Heart left ventricle (tissue), 16 donors: ENCODE results near the gene BROX. TPM values are rescaled to one million over a fixed set of nuclear protein-coding genes. Genes with fewer than 3 reads are reported as not detected.
A peak's percentile ranks its signal among the peaks of the same experiment; 100 is the strongest.

Experiments used
- ATAC-seq, 4 donors: fragments of 200-7000 bp; cut with Tn5 transposase; one replicate each; pipeline ENCODE4 v1.9.1; 2020 to 2022; ENCODE audit warnings: moderate library complexity in 4 of 4, mild to moderate bottlenecking in 3 of 4, moderate number of reproducible peaks in 1 of 4
- DNase-seq, 5 donors: peaks; one replicate each; pipeline ENCODE4 v3.0.0-alpha.2; 2020
- H3K27ac ChIP-seq, 12 donors: fragments of 200-600 bp; sonication (generic) in 4 of 12; one replicate each; pipeline versions ENCODE4 v1.5.0 to v1.8.0; 2016 to 2022; ENCODE audit warnings: mild to moderate bottlenecking in 2 of 12
- H3K27me3 ChIP-seq, 9 donors: fragments of 200-600 bp; sonication (generic) in 2 of 9; one replicate each; pipeline versions ENCODE4 v1.5.1 to v1.8.0; 2016 to 2022; ENCODE audit warnings: mild to moderate bottlenecking in 3 of 9
- H3K36me3 ChIP-seq, 9 donors: fragments of 200-600 bp; sonication (generic) in 2 of 9; one replicate each; pipeline versions ENCODE4 v1.5.0 to v1.8.0; 2018 to 2022; ENCODE audit warnings: mild to moderate bottlenecking in 2 of 9
- H3K4me1 ChIP-seq, 12 donors: fragments of 200-600 bp; sonication (generic) in 4 of 12; one replicate each; pipeline versions ENCODE4 v1.5.0 to v1.8.0; 2016 to 2022; ENCODE audit warnings: mild to moderate bottlenecking in 3 of 12
- H3K4me3 ChIP-seq, 12 donors: fragments of 200-600 bp; sonication (generic) in 4 of 12; one replicate each; pipeline versions ENCODE4 v1.5.0 to v1.8.0; 2017 to 2022; ENCODE audit warnings: mild to moderate bottlenecking in 9 of 12, moderate library complexity in 4 of 12
- H3K9me3 ChIP-seq, 12 donors: fragments of 200-600 bp; sonication (generic) in 4 of 12; one replicate each; pipeline versions ENCODE4 v1.5.0 to v1.8.0; 2016 to 2022; ENCODE audit warnings: mild to moderate bottlenecking in 1 of 12
- CTCF ChIP-seq, 12 donors: fragments of 200-600 bp; sonication (generic) in 4 of 12; IDR thresholded peaks; one replicate each; pipeline versions ENCODE4 v1.5.0 to v1.8.0; 2018 to 2022; ENCODE audit warnings: antibody characterized with exemption in 12 of 12, mild to moderate bottlenecking in 5 of 12
- POLR2A ChIP-seq, 2 donors: fragments of 450-650 bp; IDR thresholded peaks; one replicate each; pipeline ENCODE4 v1.6.1; 2017; ENCODE audit warnings: antibody characterized with exemption in 2 of 2, mild to moderate bottlenecking in 2 of 2, moderate library complexity in 2 of 2
- WGBS, 4 donors: extraction: QIAGEN DNeasy Blood & Tissue Kit in 2 of 4; methylation state at CpG; one replicate each; pipeline versions ENCODE4 v1.1.5 to v1.1.7; 2013 to 2018; 5-methylcytosine and 5-hydroxymethylcytosine counted together
- intact Hi-C, 10 donors: fragments of 100-400 bp; cut with DNase I; formaldehyde crosslinking; loops; one replicate each; pipeline versions ENCODE4 v1.11.1 to v1.14.2; 2022
- polyA plus RNA-seq, 2 donors: library from polyadenylated mRNA; stranded (reverse); fragments of 200-250 nt; gene quantifications; one replicate each; pipeline ENCODE4 v1.2.3, GENCODE V29; 2013
- total RNA-seq, 9 donors: library from RNA; depleted of rRNA in 2 of 9; stranded (reverse); fragments of >200 nt in 2 of 9; fragmentation: NEBNext Ultra II Directional in 3 of 9; extraction: Animal tissue kit (Norgen Biotek cat#: 25700) in 3 of 9; gene quantifications; one replicate each; pipeline versions ENCODE4 v1.1.0 to v1.2.4, GENCODE V29; 2016 to 2023
- donor health status: ischemic (EF 13 %, LVEDD 7.1; RV severe dilation, severe dysfunction).
- donor health status: healthy with polysubstance abuse.
- donor health status: DM: no; HTN: yes; CAD: no.
- donor health status: DM: no; HTN: no; CAD: no.
- donor health status: ischemic (EF 25% LVEDD 6.9; RV normal size, moderate dysfunction).
- donor health status: ischemic (EF 25% LVEDD 5.7; RV mildly dilated, moderate dysfunction).
- donor health status: healthy.
- donor health status: DM: yes; HTN: yes; CAD: no.
- donor health status: ischemic (EF 35%, LVEDD 5.7; RV mildly dilated, moderate dysfunction).
- donor health status: nonischemic (EF 11% LVEDD 7.7; RV severe dilation, severe dysfunction).
- donor health status: DM: yes; HTN: yes; CAD: no.
- donor health status: PGD.
- donor health status: ischemic (EF 29% LVEDD 5.4; RV normal size, mild dysfunction).
- donor health status: nonischemic (EF 23%, LVEDD 6.1; RV moderate dilation, normal function).

The BROX gene
- total and polyA plus RNA-seq, 11 donors: 10.1 to 51.1 (median 33.0) TPM

DNA sequence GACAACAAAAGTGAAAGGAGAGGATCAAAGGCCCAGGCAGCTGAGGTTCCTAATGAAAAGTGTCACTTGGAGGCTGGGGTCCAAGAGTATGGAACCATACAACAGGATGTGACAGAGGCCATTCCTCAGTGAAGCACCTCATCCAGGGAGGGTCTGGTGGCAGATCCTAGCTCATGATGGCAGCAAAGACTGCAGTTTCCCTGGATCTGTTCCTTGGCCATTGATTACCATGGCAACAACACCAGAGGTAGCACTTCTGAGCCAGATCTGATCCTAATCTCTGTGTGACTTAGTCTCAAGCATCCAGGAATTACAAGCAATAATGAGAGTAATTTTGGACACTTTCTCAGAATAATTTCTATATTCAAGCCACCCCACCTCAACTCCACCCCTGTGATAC, 37.6 kb downstream of the BROX start:
- Histone ChIP-seq H3K9me3 (no peaks in the 10 kb centered on the region), H3K4me1 (peaks cover 0 to 10% (median 0%) of the 10 kb centered on the region in 12 donors), H3K36me3 (no peaks in the 10 kb centered on the region), H3K27me3 (no peaks in the 10 kb centered on the region), H3K4me3 (no peak overlapping the region), H3K27ac (no peak overlapping the region)
- no peak for ATAC-seq
- TF ChIP-seq POLR2A (IDR thresholded peaks at IDR 0.05) (no peak), CTCF (IDR thresholded peaks at IDR 0.05) (peak in 1 of 12 donors; percentile 8)
- DNase-seq: no peak
- intact Hi-C loops: no loop called here

DNA sequence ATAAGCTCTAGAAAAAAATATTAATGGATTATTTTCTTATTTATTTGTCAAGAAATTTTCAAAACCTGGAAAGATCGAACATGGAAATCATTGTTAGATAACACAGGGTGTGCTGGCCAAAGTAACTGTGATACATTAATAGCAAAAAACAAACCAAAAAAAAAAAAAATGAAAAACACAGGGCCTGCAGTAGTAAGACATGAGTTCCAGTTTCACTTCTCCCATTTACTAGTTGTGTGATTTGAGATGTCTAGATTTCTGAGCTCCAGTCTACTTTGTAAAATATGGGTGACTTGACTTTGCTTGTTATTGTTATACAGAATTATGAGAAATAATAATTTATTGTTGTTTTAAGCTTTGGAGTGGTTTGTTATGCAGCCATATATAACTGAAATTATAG, 38.3 kb downstream of the BROX start:
- TF ChIP-seq CTCF (IDR thresholded peaks at IDR 0.05) (no peak), POLR2A (IDR thresholded peaks at IDR 0.05) (no peak)

DNA sequence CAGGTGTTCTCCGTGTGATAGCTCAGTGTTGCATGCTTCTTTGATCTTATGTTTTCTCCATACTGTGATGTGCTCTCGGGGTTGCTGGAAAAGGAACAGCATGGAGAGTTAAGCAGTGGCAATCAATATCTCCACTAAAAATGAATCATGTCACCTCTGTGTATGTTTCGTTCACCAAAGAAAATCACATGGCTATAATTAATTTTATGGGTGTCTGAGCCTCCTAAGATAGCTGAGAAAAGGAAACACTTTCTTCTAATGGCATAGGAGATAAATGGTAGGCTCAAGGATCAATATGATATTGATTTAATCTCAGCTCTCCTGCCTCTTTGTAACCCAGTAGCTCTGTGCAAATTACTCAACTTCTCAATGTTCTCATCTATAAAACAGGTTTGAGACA, 38.9 kb downstream of the BROX start:
- Histone ChIP-seq H3K27me3 (no peaks in the 10 kb centered on the region), H3K36me3 (no peaks in the 10 kb centered on the region), H3K4me1 (peaks cover 0 to 12% (median 0%) of the 10 kb centered on the region in 12 donors), H3K27ac (peak overlapping the region in 1 of 12 donors; percentile 27), H3K4me3 (no peak overlapping the region), H3K9me3 (no peaks in the 10 kb centered on the region)
- intact Hi-C loops: no loop called here
- 87 to 95% (median 90%) methylated on average over 3 of the region's 3 CpGs for WGBS, 4 donors
- no peak for TF ChIP-seq POLR2A (IDR thresholded peaks at IDR 0.05)
- TF ChIP-seq CTCF (IDR thresholded peaks at IDR 0.05): no peak
- ATAC-seq (no peak), DNase-seq (no peak)

More for the DNA sequence above, 38.3 kb downstream of the BROX start:
- H3K9me3 ChIP-seq: no peaks in the 10 kb centered on the region
- no peak overlapping the region for H3K4me3 ChIP-seq
- peak overlapping the region in 1 of 12 donors; percentile 27 for H3K27ac ChIP-seq
- ATAC-seq (no peak), DNase-seq (no peak)
- intact Hi-C loops: no loop called here
- peaks cover 0 to 12% (median 0%) of the 10 kb centered on the region in 12 donors for H3K4me1 ChIP-seq
- H3K27me3 ChIP-seq: no peaks in the 10 kb centered on the region
- no peaks in the 10 kb centered on the region for H3K36me3 ChIP-seq
- WGBS, 4 donors: 89 to 97% (median 95%) methylated on average over 1 of the region's 1 CpG

- H3K36me3 ChIP-seq: no peaks in the 10 kb centered on the region
- H3K4me1 ChIP-seq: peaks cover 0 to 16% (median 0%) of the 10 kb centered on the region in 12 donors
- ATAC-seq: peak; percentile 55 to 85 (median 80)
- DNase-seq: peak; percentile 25 to 72 (median 52)
- no peak overlapping the region for H3K4me3 ChIP-seq
- peak overlapping the region in 1 of 12 donors; percentile 55 for H3K27ac ChIP-seq
- 73 to 81% (median 77%) methylated on average over 10 of the region's 10 CpGs for WGBS, 4 donors
- intact Hi-C loops: no loop called here
- no peaks in the 10 kb centered on the region for H3K9me3 ChIP-seq
- no peak for TF ChIP-seq POLR2A (IDR thresholded peaks at IDR 0.05)
- TF ChIP-seq CTCF (IDR thresholded peaks at IDR 0.05): no peak
- H3K27me3 ChIP-seq: no peaks in the 10 kb centered on the region
Measured at GRCh38 chr1:222754366-222755139, 42.2 kb downstream of the BROX start.
